Keratinocyte (primary cell): ENCODE data around the gene AP4B1. TPM values are rescaled to one million over a fixed set of nuclear protein-coding genes. Genes with fewer than 3 reads are reported as not detected.

ENCODE experiments used
- DNase-seq: peaks from one replicate; pipeline ENCODE4 v3.0.0-alpha.2; 2011; ENCODE audit warnings: low read depth, missing footprints, low spot score
- FAIRE-seq: peaks from 2 replicates; lab custom pipeline; 2011; peaks lifted over from hg19 to GRCh38; lab: Jason Lieb, UNC
- H2AFZ ChIP-seq: 2 replicates; pipeline ENCODE4 v1.6.0; 2012; ENCODE audit warnings: low read length, control low read depth, inconsistent platforms; ENCODE audit not compliant: control insufficient read depth
- H3K27ac ChIP-seq: 2 replicates; pipeline ENCODE4 v1.5.1; 2011; ENCODE audit warnings: low read length; ENCODE audit not compliant: control insufficient read depth, insufficient read depth
- H3K27me3 ChIP-seq: 3 replicates; pipeline ENCODE4 v1.6.0; 2011; ENCODE audit warnings: low read length; ENCODE audit not compliant: control insufficient read depth, insufficient read depth; ENCODE audit errors: extremely low read depth
- H3K36me3 ChIP-seq, 2 experiments: 2 replicates in 1 of 2; 3 replicates in 1 of 2; pipeline ENCODE4 v1.5.1; 2011; ENCODE audit warnings: low read length in 2 of 2, mild to moderate bottlenecking in 1 of 2; ENCODE audit not compliant: control insufficient read depth in 2 of 2, insufficient read depth in 2 of 2; ENCODE audit errors: extremely low read depth in 1 of 2
- H3K4me1 ChIP-seq: 3 replicates; pipeline ENCODE4 v1.5.1; 2011; ENCODE audit warnings: low read length; ENCODE audit not compliant: control insufficient read depth, insufficient read depth; ENCODE audit errors: extremely low read depth
- H3K4me2 ChIP-seq: 3 replicates; pipeline ENCODE4 v1.6.0; 2011; ENCODE audit warnings: low read depth, low read length; ENCODE audit not compliant: control insufficient read depth, insufficient read depth; ENCODE audit errors: extremely low read depth
- H3K4me3 ChIP-seq, 3 experiments: fragments of 200-600 bp in 1 of 3; sonication (generic) in 1 of 3; 2 replicates in 2 of 3; 3 replicates in 1 of 3; pipeline ENCODE4 v1.5.1; 2011 to 2016; ENCODE audit warnings: low read length in 3 of 3, mild to moderate bottlenecking in 3 of 3, control low read depth in 2 of 3, inconsistent platforms in 1 of 3, low read depth in 1 of 3, mixed read lengths in 1 of 3, mixed run types in 1 of 3, moderate library complexity in 1 of 3; ENCODE audit not compliant: control insufficient read depth in 2 of 3, insufficient read depth in 2 of 3; ENCODE audit errors: extremely low read depth in 1 of 3
- H3K79me2 ChIP-seq: 2 replicates; pipeline ENCODE4 v1.6.0; 2012; ENCODE audit warnings: low read length; ENCODE audit not compliant: control insufficient read depth, insufficient read depth
- H3K9ac ChIP-seq: 3 replicates; pipeline ENCODE4 v1.6.0; 2011; ENCODE audit warnings: low read length; ENCODE audit not compliant: control insufficient read depth, insufficient read depth; ENCODE audit errors: extremely low read depth
- H3K9me1 ChIP-seq: 3 replicates; pipeline ENCODE4 v1.6.0; 2011; ENCODE audit warnings: low read length; ENCODE audit not compliant: control insufficient read depth, insufficient read depth; ENCODE audit errors: extremely low read depth
- H3K9me3 ChIP-seq: 2 replicates; pipeline ENCODE4 v1.5.1; 2012; ENCODE audit warnings: low read depth, low read length; ENCODE audit not compliant: control insufficient read depth
- H4K20me1 ChIP-seq: 3 replicates; pipeline ENCODE4 v1.6.0; 2011; ENCODE audit warnings: low read length; ENCODE audit not compliant: control insufficient read depth, insufficient read depth; ENCODE audit errors: extremely low read depth
- CTCF ChIP-seq, 3 experiments: IDR thresholded peaks in 1 of 3; conservative IDR thresholded peaks in 1 of 3; optimal IDR thresholded peaks in 1 of 3; 2 replicates in 2 of 3; 3 replicates in 1 of 3; pipeline versions ENCODE3 to v1.5.1; 2011; ENCODE audit warnings: low read length in 3 of 3, mild to moderate bottlenecking in 3 of 3, moderate library complexity in 2 of 3, control low read depth in 1 of 3, inconsistent platforms in 1 of 3; ENCODE audit not compliant: insufficient read depth in 2 of 3; ENCODE audit errors: extremely low read depth in 1 of 3
- EZH2 ChIP-seq: IDR thresholded peaks from one replicate; pipeline ENCODE4 v1.6.1; 2012; ENCODE audit warnings: inconsistent platforms, mild to moderate bottlenecking, low read length, moderate library complexity
- dilution Hi-C: fragments of 300-500 bp; cut with MboI; formaldehyde crosslinking; loops from one replicate; pipeline ENCODE4 v1.7.0; 2020; ENCODE audit warnings: low sequenced_read_pairs; ENCODE audit not compliant: extremely low pct_ligation_motif_present
- polyA plus RNA-seq, 5 experiments: library from polyadenylated mRNA; depleted of rRNA in 3 of 5; stranded (reverse) in 3 of 5; stranded (forward) in 1 of 5; unstranded in 1 of 5; fragments of >200 nt; gene quantifications; 1 replicate in 1 of 5; 2 replicates in 3 of 5; 3 replicates in 1 of 5; pipeline versions ENCODE4 v1.2.1 to v1.2.3, GENCODE V29; 2011 to 2012; ENCODE audit warnings: missing spikeins in 2 of 5, low read depth in 1 of 5, low replicate concordance in 1 of 5

The AP4B1 gene
- polyA plus RNA-seq, 1 donor (not counting 4 experiments of a cell fraction or from before 2014, with no cell fraction given) = 16.5 TPM

DNA sequence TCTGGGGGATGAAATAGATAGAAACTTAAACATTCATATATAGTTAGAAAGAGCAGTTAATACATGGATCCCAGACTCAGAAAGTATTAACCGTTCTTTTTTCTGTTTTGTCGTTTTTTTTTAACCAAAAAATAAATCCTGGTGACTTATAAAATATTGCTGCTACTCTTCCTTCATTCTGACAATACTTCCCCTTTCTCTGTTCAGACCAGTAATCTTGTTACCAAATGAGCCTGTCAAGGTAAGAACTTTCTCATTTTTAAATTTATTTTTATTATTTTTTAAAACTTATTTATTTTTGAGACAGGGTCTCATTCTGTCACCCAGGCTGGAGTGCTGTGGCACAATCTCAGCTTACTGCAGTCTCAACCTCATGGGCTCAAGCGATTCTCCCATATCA is 46.8 kb downstream of the AP4B1 start:
- H3K4me1 ChIP-seq = peaks cover 33% of the 10 kb centered on the region
- H3K27ac ChIP-seq = no peak overlapping the region
- TF ChIP-seq EZH2 (no peak), CTCF (optimal IDR thresholded peaks at IDR 0.05 in 1 of 3, IDR thresholded peaks at IDR 0.05 in 1 of 3, conservative IDR thresholded peaks at IDR 0.05 in 1 of 3; ENCODE audit: extremely low read depth in 1 of 3, insufficient read depth in 2 of 3, low read length in 3 of 3) (no peak)
- DNase-seq (no peak), FAIRE-seq (no peak)
- no peak overlapping the region for H2AFZ ChIP-seq
- no peaks in the 10 kb centered on the region for H3K79me2 ChIP-seq
- H3K9ac ChIP-seq = no peak overlapping the region
- no peaks in the 10 kb centered on the region for H3K36me3 ChIP-seq
- H3K4me2 ChIP-seq = no peak overlapping the region
- no peaks in the 10 kb centered on the region for H3K9me3 ChIP-seq
- dilution Hi-C loops = no loop called here
- no peaks in the 10 kb centered on the region for H3K27me3 ChIP-seq
- H4K20me1 ChIP-seq = no peaks in the 10 kb centered on the region
- H3K9me1 ChIP-seq = no peaks in the 10 kb centered on the region
- no peak overlapping the region for H3K4me3 ChIP-seq

GRCh38 chr1:113856401-113856790 is 48.2 kb downstream of the AP4B1 start:
- H3K9ac ChIP-seq = no peak overlapping the region
- no peak overlapping the region for H3K4me3 ChIP-seq
- no peaks in the 10 kb centered on the region for H3K27me3 ChIP-seq
- no peaks in the 10 kb centered on the region for H3K9me1 ChIP-seq
- H3K4me2 ChIP-seq = no peak overlapping the region
- dilution Hi-C loops = no loop called here
- peaks cover 29% of the 10 kb centered on the region for H3K4me1 ChIP-seq
- FAIRE-seq = no peak
- H3K27ac ChIP-seq = no peak overlapping the region
- no peaks in the 10 kb centered on the region for H3K36me3 ChIP-seq
- no peaks in the 10 kb centered on the region for H3K79me2 ChIP-seq
- DNase-seq = no peak
- no peaks in the 10 kb centered on the region for H3K9me3 ChIP-seq
- no peaks in the 10 kb centered on the region for H4K20me1 ChIP-seq
- no peak for TF ChIP-seq EZH2
- no peak for TF ChIP-seq CTCF (optimal IDR thresholded peaks at IDR 0.05 in 1 of 3, IDR thresholded peaks at IDR 0.05 in 1 of 3, conservative IDR thresholded peaks at IDR 0.05 in 1 of 3; ENCODE audit: extremely low read depth in 1 of 3, insufficient read depth in 2 of 3, low read length in 3 of 3)
- peak overlapping the region; percentile 59 for H2AFZ ChIP-seq
